GDM1 (cell line): ENCODE data around the gene EFNA1.
A peak's percentile ranks its signal among the peaks of the same experiment; 100 is the strongest.

Source experiments
- DNase-seq: peaks from one replicate; lab custom pipeline; 2025; lab: John Stamatoyannopoulos, UW

EFNA1 gene, protein sequence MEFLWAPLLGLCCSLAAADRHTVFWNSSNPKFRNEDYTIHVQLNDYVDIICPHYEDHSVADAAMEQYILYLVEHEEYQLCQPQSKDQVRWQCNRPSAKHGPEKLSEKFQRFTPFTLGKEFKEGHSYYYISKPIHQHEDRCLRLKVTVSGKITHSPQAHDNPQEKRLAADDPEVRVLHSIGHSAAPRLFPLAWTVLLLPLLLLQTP

DNA sequence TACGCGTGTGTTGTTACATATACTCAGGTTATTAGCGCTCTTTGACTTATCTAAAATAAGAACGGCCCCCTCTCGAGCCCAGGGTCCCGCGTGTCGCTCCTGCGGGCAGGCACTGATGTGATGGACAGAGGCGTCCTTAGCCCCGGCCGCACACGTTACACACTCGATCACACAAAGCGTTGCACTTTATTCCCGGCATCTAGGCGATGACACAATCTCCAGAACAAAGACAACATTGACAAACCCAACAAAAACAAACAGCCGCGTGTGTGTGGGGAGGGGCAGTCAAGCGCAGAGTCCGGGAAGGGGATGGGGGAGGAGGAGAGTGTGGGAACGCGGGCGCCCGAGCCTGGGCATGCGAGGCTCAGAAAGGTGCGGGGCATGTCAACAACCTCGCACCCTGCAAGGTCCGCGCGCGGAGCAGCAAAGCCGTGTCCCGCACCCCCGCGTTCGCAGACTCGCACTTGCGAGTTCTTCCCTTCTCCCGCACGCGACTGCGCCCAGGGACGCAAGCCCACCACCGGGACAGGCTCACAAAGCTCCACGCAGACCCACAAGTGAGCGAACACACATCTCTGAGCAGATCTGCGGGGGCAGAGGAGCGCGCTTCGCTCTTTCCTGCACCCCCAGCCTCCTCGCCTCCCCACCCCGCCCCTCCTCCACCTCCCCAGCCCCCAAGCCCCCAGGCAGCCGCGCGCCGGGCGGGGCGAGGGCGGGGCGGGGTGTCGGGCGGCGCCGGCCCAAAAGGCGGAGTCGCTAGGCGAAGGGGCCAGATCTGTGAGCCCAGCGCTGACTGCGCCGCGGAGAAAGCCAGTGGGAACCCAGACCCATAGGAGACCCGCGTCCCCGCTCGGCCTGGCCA, at the start of gene EFNA1:
EFNA1 (plus strand) TSS at position 772 of the 862 bp plus-strand sequence. CDS start 102 bp downstream, outside the sequence.
- peak; percentile 51 for DNase-seq

GRCh38 chr1:155078469-155079209, 49.0 kb upstream of the EFNA1 start, which contains the start of gene EFNA3:
TSS of gene EFNA3 (plus strand) at chr1:155078837. CDS start at chr1:155078942, 105 bp downstream.
- peak; percentile 62 for DNase-seq

- DNase-seq = no peak
Observed at GRCh38 chr1:155079210-155079486, 48.5 kb upstream of the EFNA1 start.

DNA sequence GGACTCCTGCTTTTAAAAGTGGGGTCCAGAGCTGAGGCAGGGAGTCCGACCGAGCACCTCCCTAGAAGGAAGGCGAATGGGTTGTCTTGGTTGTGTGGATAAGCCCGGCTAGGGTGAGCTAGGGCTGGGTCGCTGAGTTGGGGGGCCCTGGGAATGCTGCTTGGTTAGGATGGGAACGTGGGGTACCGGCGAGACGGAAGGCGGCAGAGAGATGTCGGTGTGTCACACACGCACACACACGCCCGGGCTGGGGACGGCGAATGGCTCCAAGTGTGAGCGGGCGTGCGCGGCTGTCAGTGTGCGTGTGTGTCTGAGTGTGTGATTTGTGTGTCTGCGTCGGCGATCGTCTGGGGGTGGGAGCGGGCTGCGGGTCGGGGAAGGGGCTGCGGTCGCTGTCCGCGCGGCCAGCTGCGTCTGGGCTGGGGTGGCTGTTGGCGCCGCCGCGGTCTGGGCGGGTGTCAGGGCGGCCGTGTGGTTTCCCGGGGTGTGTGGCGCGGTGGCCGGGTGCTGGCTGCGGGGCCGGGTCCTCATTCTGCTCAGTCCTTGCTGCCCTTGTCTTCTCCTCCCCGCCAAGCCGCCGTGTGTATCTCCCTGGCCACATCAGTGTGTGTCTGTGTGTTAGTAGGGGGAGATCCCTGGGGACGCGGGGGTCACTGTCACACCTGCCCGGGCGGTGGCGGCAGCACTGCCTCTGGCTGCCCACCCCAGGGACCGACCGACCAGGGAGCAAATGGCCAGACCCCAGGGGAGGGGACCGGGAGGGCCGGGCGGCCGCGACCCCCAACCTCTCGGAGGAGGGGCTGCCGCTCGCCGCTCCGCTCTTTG, 48.0 kb upstream of the EFNA1 start:
- DNase-seq = no peak

DNA sequence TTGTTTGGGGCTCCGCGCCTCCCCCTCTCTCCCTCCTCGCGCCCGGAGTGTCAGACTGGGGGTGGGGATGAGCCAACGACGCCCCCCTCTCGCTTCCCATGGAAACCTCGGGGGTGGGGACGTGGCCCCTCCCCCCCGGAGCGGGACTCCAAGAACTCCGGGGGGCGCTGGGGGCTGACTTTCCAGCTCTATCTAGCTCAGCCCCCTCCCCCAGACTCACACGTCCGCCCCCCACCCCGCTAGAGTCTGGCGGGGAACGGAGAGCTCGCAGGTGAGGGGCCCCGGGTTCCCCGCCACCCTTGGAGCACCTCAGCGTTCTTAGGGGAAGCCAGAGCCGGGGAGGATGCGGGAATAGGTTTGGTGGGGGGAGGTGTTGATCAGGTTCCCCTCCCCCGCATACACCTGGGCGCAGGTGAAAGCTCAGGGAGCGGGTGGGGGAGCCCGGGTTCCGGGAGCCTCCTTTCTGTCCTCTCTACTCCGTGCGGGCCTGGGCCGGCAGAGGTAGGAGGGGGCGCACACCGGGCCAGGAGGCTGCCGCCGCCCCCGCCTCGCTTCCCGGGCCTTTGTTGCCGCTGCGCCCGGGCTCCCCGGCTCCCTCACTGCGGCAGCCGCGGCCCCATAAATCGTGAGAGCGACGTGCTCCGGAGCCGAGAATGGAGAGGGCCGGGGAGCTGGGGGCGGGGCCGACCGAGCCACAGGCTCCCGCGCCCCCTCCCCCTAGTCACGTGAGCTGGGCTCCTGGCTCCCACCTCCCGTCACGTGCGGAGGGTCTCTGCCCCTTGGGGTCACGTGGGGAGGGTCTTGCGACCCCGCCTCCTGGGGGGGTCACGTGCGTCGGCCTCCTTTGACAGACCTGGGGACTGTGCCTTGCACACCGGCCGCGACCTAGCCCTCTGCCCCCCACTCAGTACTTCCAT, 47.1 kb upstream of the EFNA1 start:
- DNase-seq = peak; percentile 32

DNA sequence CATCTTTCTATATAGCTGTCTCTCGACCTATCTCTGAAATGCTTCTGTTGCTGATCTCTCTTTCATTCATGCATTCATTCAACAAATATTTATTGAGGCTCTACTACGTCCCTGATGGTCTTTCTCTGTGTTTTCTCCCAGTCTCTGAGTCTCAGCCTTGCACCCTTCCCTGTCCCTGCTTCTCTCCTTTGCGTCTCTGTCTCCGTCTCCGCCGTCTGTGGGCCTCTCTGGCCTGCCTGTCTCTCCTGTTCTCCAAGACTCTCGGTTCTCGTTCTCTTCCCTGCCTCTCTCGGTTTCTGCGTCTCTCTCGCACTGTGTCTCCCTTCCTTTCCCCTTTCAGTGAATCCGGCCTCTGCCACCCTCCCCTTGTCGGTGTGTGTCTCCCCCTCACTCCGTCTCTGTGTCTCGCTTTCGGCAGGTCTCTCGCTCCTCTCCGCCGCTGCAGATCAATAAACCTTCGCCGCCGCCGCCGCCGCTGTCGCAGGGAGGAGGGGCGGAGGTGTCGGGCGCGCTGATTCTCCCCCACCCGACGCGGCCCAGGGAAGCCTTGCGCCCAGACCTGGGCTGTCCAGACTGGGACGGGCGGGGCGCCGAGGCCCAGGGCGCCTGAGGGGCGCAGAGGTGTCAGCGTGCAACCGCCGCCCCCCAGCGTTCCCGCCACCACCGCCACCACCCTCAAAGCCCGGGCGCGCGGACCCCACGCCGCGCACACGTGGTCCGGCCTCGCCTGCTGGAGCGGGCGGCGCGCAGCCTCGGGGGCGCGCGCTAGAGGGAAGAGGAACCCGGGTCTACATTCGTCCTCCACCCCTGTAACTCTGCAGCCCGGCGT, 46.0 kb upstream of the EFNA1 start:
- no peak for DNase-seq

DNA sequence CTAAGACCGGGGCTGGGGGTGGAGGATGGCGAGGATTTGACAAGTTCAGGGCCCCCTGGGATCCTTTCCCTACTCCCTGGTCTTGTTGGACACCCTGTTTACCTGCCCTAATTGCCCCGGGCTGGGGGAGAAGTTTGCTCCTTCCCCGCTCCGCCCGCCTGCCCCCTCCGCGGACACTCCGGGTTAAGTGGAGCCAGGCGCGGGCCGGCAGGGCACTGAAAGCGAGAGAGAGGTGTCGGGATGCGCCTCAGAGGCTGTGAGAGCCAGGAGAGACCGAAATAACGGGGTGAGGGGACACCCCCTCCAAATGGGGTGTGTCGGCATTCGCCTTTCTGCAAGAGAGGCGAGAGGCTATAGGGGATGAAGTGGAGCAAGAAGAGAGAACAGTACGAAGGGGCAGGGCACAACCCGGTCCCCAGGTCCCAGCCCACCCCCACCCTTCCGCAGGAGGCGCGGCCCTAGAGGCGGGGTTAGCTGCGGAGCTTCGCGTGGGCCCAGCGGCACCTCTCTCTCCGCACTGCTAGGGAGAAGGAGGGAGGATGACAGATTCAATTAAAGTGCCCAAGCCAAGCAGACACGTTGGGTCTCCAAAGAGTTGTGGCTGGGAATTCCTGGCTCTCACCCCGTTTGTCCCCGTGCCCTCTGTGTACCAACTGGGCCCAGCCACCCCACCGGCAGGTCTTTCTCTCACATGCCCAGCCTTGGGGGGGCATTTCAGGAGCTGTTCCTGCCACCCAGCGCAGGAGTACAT, 45.2 kb upstream of the EFNA1 start:
- DNase-seq = no peak

GRCh38 chr1:155083052-155083541, 44.6 kb upstream of the EFNA1 start:
- DNase-seq = no peak

GRCh38 chr1:155083865-155084721, 43.6 kb upstream of the EFNA1 start:
- peak; percentile 26 for DNase-seq

GRCh38 chr1:155084722-155085503, 42.8 kb upstream of the EFNA1 start:
- DNase-seq = peak; percentile 94

DNA sequence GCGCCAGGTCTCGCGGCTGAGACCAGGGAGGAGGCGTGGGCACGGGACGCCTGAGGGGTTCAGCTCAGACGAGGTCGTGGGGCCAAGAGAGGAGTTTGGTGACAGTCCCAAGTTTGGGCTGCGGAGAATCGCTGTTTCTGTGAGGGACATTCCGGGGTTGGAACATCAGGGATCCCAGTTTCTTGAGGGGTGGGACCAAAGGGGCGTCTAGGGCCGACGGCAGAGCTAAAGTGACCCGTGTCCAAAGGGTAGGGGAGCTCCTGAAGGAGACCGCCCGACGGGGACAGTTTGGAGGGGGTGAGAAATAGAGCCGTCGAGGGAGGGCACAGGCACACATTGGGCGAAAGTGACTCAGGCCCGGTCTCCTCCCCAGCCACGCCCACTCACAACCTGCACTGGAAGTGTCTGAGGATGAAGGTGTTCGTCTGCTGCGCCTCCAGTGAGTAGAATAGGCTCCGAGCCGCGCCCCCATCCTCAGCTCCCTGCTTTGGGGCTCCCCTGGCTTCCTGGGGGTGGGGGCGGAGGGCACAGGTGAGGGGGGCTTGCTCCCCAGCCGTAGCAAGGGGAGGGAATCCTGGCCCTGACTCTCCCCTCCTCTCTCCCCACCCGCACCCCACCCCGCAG, 42.1 kb upstream of the EFNA1 start:
- DNase-seq = no peak

GRCh38 chr1:155086128-155086741, 41.4 kb upstream of the EFNA1 start:
- DNase-seq = peak; percentile 55

- DNase-seq = no peak
Observed at GRCh38 chr1:155086856-155087535, 40.7 kb upstream of the EFNA1 start.

- DNase-seq = peak; percentile 68
Observed at GRCh38 chr1:155091071-155092051, 36.3 kb upstream of the EFNA1 start.
